ENCODE data around the gene SLX9.

DNA sequence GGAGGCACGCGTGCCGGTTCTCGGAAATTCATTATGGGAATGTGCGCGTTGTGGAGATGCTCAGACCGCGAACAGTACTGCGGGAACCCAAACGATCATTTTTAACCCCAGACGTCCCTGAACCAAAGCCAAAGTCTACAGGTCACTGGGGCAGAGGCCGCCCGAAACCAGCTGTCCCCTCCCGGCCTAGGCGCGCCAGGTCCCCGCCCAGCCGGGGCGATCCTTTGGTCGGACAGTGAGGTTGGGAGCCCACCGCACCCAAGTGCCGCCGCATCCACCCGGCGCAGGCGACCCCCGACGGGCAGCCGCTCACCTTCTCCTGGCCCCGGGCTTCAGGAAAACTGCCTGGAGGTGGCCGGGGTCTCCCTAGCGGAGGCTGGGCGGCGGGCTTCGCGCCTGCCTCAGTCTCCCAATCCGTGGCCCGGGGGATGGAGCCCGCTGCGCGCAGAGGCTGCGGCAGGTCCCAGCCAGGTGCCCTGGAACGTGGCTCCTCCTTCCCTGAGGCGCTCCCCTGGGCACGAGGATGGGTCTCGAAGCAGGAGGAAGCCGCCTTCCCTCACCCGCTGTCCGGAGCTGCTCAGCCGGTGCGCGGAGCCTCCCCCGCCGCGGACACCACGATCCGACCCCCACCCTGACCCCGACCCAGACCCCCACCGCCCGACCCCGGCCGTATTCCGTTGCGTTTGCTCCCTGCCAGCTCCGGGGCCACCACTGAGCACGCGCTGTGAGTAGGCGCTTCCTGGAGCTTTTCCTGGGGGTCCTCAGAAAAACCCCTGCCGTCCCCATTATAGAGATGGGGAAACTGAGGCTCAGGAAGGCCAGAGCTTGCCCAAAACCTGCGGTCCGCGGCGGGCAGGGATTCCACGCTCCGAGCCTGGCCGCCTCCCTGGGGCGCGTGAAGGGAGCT is 8.1 kb upstream of the SLX9 start:
- TF ChIP-seq, protein P1, sequence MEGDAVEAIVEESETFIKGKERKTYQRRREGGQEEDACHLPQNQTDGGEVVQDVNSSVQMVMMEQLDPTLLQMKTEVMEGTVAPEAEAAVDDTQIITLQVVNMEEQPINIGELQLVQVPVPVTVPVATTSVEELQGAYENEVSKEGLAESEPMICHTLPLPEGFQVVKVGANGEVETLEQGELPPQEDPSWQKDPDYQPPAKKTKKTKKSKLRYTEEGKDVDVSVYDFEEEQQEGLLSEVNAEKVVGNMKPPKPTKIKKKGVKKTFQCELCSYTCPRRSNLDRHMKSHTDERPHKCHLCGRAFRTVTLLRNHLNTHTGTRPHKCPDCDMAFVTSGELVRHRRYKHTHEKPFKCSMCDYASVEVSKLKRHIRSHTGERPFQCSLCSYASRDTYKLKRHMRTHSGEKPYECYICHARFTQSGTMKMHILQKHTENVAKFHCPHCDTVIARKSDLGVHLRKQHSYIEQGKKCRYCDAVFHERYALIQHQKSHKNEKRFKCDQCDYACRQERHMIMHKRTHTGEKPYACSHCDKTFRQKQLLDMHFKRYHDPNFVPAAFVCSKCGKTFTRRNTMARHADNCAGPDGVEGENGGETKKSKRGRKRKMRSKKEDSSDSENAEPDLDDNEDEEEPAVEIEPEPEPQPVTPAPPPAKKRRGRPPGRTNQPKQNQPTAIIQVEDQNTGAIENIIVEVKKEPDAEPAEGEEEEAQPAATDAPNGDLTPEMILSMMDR (IDR thresholded peaks at IDR 0.05) = no peak
- TF ChIP-seq POLR2A (IDR thresholded peaks at IDR 0.05) = no peak

Measured in breast epithelium (tissue), 3 donors.